Kidney (tissue), 14 donors: Measurements from ENCODE around the gene TIAM2. TPM values are rescaled to one million over a fixed set of nuclear protein-coding genes. Genes with fewer than 3 reads are reported as not detected.

Experiments
- DNase-seq, 5 donors: peaks; one replicate each; pipeline ENCODE4 v3.0.0-alpha.2; 2013 to 2020
- FAIRE-seq: peaks from 2 replicates; lab custom pipeline; 2012; peaks lifted over from hg19 to GRCh38; lab: Jason Lieb, UNC
- H3K27ac ChIP-seq, 2 donors: one replicate each; pipeline ENCODE4 v1.7.0; 2013; ENCODE audit warnings: low read depth in 2 of 2, low read length in 2 of 2, inconsistent platforms in 1 of 2
- H3K27me3 ChIP-seq: one replicate; pipeline ENCODE4 v1.7.1; 2013; ENCODE audit warnings: low read length, inconsistent platforms; ENCODE audit not compliant: control insufficient read depth, insufficient read depth
- H3K36me3 ChIP-seq, 3 donors: one replicate each; pipeline versions ENCODE4 v1.7.0 to v1.7.1; 2013; ENCODE audit warnings: low read length in 3 of 3, control low read depth in 1 of 3, inconsistent platforms in 1 of 3; ENCODE audit not compliant: insufficient read depth in 3 of 3, control insufficient read depth in 2 of 3
- H3K4me1 ChIP-seq, 3 donors: one replicate each; pipeline versions ENCODE4 v1.7.0 to v1.7.1; 2013; ENCODE audit warnings: low read length in 3 of 3, inconsistent platforms in 1 of 3, low read depth in 1 of 3; ENCODE audit not compliant: control insufficient read depth in 2 of 3, insufficient read depth in 2 of 3
- H3K4me3 ChIP-seq, 3 donors: one replicate each; pipeline versions ENCODE4 v1.7.0 to v1.8.1; 2013; ENCODE audit warnings: low read length in 3 of 3, control low read depth in 1 of 3, inconsistent platforms in 1 of 3
- H3K9ac ChIP-seq, 3 donors: one replicate each; pipeline versions ENCODE4 v1.7.0 to v1.7.1; 2013; ENCODE audit warnings: low read length in 3 of 3, control low read depth in 1 of 3, inconsistent platforms in 1 of 3
- H3K9me3 ChIP-seq, 3 donors: one replicate each; pipeline versions ENCODE4 v1.7.0 to v1.7.1; 2013; ENCODE audit warnings: low read length in 3 of 3, control low read depth in 1 of 3, inconsistent platforms in 1 of 3; ENCODE audit not compliant: control insufficient read depth in 2 of 3, insufficient read depth in 1 of 3
- CTCF ChIP-seq: IDR thresholded peaks from 3 replicates; pipeline ENCODE4 v1.5.1; 2012; ENCODE audit warnings: mild to moderate bottlenecking, moderate library complexity, borderline replicate concordance; ENCODE audit not compliant: insufficient read depth; ENCODE audit errors: extremely low read depth
- intact Hi-C: fragments of 100-400 bp; cut with DNase I; formaldehyde crosslinking; loops from one replicate; pipeline ENCODE4 v1.11.1; 2022
- polyA plus RNA-seq: library from polyadenylated mRNA; stranded (reverse); fragments of 350-450 nt; fragmentation: Illumina TruSeq; extraction: RNeasy Lipid Tissue Mini Kit (QIAGEN cat#74804); gene quantifications from one replicate; pipeline ENCODE4 v1.2.3, GENCODE V29; 2014; ENCODE audit warnings: low read depth, low replicate concordance; ENCODE audit not compliant: insufficient read depth
- total RNA-seq: library from RNA; stranded (reverse); fragmentation: NEBNext Ultra II Directional; extraction: Animal tissue kit (Norgen Biotek cat#: 25700); gene quantifications from one replicate; pipeline ENCODE4 v1.2.1, GENCODE V29; 2021
- donor health status: control.
- donor health status: control.
- donor health status: control.
- donor health status: control.
- donor health status: control.
- donor health status: DM: yes; HTN: yes; CAD: no.
- donor health status: Normal renal cell carcinoma (clear cell type).

The TIAM2 gene
- total and polyA plus RNA-seq, 2 donors from 2014 or later, result 6.8 to 7.6 TPM

GRCh38 chr6:155219299-155219698, 224.2 kb downstream of the TIAM2 start:
- Histone ChIP-seq H3K27me3 (no peaks in the 10 kb centered on the region), H3K4me1 (no peaks in the 10 kb centered on the region), H3K9me3 (no peaks in the 10 kb centered on the region), H3K9ac (no peak overlapping the region), H3K36me3 (no peaks in the 10 kb centered on the region), H3K27ac (no peak overlapping the region), H3K4me3 (no peak overlapping the region)
- FAIRE-seq (no peak), DNase-seq (no peak)
- no peak for TF ChIP-seq CTCF
- intact Hi-C loops, result no loop called here

- intact Hi-C loops, result no loop called here
Observed at GRCh38 chr6:155219858-155220301, 224.8 kb downstream of the TIAM2 start.

DNA sequence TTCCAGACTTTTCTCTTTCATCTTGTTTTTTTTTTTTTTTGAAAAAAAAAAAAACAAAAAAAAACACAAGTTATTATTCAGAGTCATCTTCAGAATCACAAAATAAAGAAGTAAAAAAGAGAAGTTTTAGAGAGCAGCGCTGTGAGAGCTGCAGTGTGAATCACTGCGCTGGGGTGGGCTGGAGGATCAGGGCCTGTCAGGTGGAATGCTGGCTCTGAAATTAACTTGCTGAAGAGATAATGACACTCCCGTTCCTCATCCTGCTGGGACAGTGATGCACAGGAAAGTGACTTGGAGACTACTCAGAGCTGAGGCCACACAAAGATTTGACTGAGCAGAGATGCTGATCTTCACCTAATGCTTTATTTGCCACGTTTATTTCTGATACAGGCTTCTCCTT, 226.0 kb downstream of the TIAM2 start:
- no peak for DNase-seq
- Histone ChIP-seq H3K36me3 (no peaks in the 10 kb centered on the region), H3K9me3 (no peaks in the 10 kb centered on the region), H3K4me1 (no peaks in the 10 kb centered on the region), H3K4me3 (no peak overlapping the region), H3K9ac (no peak overlapping the region), H3K27me3 (no peaks in the 10 kb centered on the region), H3K27ac (no peak overlapping the region)
- intact Hi-C loops, result no loop called here
- TF ChIP-seq CTCF, result no peak
- FAIRE-seq, result no peak

More at GRCh38 chr6:155219858-155220301, 224.8 kb downstream of the TIAM2 start:
- Histone ChIP-seq H3K9me3 (no peaks in the 10 kb centered on the region), H3K4me3 (no peak overlapping the region), H3K4me1 (no peaks in the 10 kb centered on the region), H3K27ac (no peak overlapping the region), H3K36me3 (no peaks in the 10 kb centered on the region), H3K27me3 (no peaks in the 10 kb centered on the region), H3K9ac (no peak overlapping the region)
- no peak for DNase-seq
- TF ChIP-seq CTCF, result no peak
- FAIRE-seq, result no peak

DNA sequence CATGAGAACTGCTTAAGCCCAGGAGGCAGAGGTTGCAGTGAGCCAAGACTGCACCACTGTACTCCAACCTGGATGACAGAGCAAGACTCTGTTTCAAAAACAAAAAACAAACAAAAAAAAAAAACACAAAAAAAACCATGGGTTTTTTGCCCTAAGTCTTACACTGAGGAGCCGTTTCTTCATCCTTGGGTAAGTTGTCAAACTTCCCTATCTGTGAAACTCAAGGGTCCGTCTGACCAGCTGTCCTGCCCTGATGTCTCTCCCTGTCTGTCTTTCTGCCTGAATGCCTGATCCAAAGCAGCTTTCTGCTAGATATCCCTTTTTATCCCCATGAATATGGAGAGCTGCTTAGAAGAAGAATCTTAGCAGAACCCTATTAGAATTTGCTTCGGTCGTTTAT, 227.4 kb downstream of the TIAM2 start:
- Histone ChIP-seq H3K36me3 (no peaks in the 10 kb centered on the region), H3K9ac (no peak overlapping the region), H3K4me3 (no peak overlapping the region), H3K27me3 (no peaks in the 10 kb centered on the region), H3K9me3 (no peaks in the 10 kb centered on the region), H3K27ac (no peak overlapping the region), H3K4me1 (no peaks in the 10 kb centered on the region)
- no peak for FAIRE-seq
- no peak for DNase-seq
- intact Hi-C loops, result no loop called here
- no peak for TF ChIP-seq CTCF
